Anterior cingulate cortex (tissue), 58 donors: ENCODE results near the gene MRPS25.

ENCODE experiments used
- DNase-seq, 58 donors: peaks; one replicate each; lab custom pipeline; 2025; lab: John Stamatoyannopoulos, UW

Gene MRPS25

GRCh38 chr3:15086263-15086662 is 21.1 kb upstream of the MRPS25 start:
- no peak for DNase-seq

GRCh38 chr3:15083252-15083651 is 18.1 kb upstream of the MRPS25 start:
- no peak for DNase-seq

- DNase-seq: no peak
These were observed 17.0 kb upstream of the MRPS25 start for GRCh38 chr3:15081960-15082664.

- no peak for DNase-seq
These were observed 14.0 kb upstream of the MRPS25 start for GRCh38 chr3:15079091-15079490.

DNA sequence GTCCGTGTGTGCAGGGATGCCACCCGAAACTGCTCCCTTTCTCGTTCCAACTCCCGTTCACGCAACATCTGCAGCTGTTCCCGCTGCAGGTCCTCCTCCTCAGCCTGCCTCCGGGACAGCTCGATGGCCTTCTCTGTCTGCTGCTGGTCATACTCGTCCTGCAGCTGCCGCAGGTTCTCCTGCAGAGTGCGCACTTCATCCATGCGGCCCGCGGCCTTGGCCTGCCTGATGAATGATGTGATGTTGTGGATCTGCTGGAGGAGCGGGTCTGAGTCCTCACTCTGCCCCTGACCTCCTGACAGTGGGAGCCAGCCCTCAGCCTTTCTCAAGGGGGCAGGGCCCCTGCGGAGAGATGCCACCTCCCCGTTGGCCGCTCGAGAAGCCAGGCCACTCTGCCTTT is 9.4 kb upstream of the MRPS25 start:
- DNase-seq: no peak

DNA sequence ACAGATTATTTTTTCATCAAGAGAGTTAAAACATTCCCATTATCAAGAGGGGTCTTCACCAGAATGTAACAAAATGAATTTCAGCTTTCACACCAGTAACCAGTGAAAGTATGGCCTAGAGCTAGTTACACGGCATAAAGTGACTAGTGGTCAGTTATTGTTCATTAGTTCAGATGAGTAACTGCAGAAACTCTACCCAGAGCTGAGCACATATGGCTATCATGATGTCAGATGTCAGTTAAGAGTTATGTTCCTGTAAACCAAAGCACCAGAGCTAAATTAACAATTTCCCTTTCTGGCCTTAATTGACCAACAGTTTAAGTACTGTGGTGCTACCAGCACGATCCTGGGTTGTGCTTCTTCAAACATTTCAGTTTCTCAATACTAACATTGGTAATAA is 6.6 kb upstream of the MRPS25 start:
- DNase-seq: no peak

DNA sequence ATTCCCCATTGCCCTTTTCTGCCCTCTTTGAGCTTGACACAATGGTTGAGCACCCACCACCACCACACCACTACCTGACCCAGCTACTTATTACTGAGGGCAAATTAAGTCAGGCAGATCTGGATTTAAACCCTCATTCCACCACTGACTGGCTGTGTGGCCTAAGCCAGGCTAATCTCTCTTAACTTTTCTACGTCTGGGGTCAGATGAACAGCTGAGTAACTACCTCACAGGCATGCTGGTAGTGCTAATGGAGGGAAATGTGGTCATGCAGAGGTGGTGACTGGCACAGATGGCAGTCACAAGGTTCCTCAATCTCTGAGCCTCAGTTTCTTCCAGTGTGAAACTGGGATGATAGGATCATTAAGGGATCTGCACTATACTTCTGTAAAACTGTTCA is 4.3 kb upstream of the MRPS25 start:
- no peak for DNase-seq

DNA sequence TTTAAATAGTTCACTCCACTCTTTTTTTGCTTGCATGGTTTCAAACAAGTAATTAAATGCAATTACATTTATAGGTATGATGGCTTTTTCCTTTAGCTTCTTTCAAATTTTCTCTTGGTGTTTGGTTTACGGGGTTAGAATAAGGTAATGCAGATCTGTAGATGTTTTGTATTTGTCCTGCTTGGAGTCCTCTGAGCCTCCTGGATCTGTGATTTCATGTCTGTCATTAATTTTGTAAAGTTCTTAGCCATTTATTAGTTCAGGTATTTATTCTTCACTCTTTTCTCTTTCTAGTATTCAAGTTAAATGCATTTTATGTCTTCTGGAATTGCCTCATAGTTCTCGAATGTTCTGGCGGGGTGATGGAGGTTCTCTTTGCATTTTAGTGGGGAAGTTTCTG is 1.4 kb upstream of the MRPS25 start:
- no peak for DNase-seq

GRCh38 chr3:15065550-15066007 is 464 bp upstream of the MRPS25 start:
- no peak for DNase-seq

DNA sequence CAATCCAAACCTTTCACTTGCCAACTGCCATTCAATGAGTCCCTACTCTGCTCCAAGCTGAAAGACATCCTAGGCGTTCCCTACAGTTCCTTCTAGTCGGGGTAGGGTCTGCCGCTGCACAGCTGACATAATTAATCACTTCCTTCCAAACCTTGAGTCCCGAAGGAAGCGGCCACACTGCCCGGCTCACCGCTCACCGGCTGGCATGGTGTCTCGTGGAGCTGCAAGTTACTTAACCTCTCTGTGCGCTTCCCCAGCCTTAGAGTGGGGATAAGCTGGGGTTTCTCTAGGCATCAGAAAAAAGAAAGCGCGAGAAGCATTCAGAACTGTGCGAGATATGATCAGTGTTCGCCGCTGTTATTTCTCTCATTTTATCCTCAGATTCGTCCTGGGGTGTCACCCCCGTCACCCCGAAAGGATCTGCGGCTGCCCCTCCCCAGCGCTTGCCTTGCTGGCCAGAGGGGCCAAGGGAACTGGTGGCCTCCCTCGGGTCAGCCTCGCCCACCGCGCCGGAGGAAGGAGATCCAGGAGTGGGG is 748 bp downstream of the MRPS25 start:
- DNase-seq: peak in 4 of 58 donors; percentile 5 to 24 (median 20)

DNA sequence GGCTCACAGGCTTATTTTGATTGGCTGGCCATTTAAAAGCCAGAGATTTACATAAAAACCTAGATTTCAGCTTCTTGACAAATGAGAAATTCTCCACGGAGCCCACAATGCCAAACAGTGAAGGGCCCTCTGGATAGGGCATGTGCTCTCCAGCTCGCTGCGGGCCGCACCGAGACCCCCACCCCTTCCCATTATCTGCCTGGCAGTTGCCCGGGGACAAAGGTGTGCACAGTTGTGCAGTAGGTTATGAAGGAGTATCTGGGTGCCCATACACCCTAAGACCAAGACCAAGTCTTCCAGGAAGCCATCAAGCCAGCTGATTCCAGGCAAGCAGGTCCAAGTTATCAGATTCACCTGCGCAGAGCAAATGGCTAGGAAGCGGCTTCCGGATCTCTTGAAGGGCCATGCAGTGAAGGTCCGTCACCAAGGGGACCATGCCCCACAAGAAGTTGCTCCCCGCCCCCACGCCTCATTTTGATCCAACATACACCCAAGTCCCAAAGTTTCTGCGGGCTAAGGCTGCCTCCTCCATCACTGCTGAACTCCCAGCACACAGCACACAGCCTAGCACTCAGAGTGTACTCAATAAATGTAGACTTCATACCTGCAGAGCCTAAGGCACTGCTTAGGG is 1.3 kb downstream of the MRPS25 start:
- DNase-seq: no peak

DNA sequence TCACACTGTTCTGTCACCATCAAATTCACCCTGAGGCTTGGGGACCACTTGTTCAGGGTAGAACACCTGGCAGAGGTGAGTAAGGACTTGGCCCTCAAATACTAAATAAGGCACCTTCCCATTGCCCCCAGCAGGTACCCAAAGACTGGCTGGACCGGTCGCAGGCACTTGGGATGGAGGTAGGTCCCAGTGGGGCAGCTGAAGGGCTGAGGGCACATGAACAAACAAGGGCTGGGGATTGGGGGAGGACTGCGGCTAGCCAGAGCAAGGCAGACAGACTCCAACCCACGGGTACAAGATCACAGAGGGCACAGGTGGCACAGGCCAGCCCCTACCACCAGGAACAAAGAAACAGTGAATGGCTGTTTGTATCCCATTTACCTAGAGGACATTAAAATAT is 1.9 kb downstream of the MRPS25 start:
- no peak for DNase-seq

DNA sequence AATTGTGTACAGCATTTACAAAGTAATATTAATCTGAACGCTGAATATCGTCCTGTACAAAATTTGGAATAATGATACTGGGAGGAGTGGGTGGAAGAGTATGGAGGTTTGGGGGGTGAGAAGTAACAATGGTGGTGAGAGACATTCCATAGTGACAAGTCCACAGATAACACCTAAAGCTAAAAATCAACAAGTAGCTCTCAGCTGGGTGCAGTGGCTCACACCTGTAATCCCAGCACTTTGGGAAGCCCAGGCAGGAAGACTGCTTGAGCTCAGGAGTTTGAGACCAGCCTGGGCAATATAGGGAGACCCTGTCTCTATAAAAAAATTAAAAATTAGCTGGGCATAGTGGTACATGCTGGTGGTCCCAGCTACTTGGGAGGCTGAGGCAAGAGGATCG is 5.1 kb downstream of the MRPS25 start:
- DNase-seq: no peak

DNA sequence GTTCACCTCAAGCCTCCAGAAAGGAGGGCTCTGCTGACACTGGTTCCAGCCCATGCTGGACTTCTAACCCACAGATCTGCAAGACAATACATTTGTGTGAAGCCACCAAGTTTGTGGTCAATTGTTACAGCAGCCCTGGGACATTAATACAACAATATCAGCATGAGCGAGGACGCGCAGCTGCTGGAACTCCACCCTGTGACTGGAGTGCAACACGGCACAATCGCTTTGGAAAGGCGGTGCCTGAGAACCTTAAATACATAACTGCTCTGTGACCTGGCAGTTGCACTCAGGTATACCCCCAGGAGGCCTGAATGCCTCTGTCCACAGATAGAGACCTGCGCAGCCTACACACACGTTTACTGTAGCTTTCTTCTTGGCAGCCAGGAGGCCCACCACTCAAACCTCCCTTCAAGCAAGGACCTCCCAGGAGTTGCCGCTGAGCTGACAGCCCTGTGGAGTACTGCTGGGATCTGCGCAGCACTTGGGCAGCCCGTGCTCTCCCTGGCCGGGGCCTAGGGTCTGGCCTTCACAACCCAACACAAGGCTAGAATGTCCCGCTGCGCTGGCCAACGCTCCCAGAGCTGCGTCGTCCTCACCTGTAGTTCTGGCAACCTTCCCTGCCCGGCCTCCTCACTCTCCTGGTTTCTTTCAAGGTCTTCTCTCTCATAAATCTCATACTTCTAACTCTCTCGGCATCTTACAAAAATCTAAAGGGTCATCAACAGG is 8.3 kb downstream of the MRPS25 start:
- no peak for DNase-seq

DNA sequence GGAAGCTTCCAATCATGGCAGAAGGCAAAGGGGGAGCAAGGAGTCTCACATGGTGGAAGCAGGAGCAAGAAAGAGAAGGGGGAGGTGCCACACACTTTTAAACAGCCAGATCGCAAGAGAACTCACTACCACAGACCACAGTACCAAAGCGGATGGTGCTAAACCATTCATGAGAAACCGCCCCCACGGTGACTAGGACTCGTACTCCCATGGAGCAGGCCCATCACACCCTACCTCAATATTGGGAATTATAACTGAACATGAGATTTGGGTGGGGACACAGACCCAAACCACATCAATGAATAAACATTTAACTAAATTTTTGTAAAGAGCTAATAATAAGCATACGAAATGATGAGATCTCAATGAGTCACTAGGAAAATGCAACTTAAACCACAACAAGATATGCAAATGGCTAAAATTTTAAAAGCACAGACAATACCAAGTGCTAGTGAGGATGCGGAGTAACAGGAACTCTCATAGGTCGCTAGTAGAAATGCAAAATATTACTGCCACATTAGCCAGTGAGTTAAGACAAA is 10.0 kb downstream of the MRPS25 start:
- DNase-seq: no peak

GRCh38 chr3:15053541-15053940 is 11.6 kb downstream of the MRPS25 start:
- DNase-seq: no peak

DNA sequence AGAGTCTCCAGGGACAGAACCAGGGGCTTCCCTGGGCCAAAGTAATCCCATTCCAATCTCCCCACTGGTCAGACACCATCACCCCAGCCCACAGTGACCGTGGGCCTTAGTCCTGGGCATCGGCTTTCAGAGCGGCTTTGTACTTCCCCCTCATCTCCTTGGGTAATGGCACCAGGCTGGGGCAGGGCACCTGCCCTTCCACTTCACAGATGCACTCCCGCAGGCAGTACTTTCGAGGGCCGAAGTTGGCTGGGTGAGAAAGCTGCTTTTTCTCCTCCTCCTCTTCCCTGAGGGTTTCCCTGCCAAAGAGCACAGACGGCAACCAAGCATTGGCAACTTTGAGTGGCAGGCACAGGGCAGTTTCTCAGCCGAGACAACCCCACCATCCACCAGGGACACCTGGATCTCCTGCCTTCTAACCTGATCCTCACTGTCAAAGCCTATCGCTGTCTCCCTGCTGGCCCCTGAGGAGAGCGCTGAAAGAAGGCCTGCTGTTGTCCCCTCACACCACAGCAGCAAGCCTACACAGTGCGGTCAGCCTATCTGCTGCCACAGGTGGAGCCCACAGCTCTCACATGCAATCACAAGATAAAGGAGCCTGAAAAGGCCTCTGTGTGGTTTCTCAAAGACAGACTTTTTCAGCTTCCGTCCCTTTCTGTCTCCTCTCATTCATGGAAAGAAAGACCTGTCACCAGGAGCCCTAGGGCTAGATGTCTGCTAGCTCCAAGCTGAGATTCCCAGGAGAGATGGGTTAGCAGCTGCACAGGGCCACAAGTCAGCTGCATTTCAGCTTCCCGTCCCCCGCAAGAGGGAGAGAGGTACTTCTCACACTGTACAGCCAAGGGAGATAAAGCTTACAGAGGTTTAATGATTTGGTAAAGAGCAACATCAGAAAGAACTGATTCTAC is 12.5 kb downstream of the MRPS25 start:
- DNase-seq: no peak

- peak in 4 of 58 donors; percentile 7 to 18 (median 9) for DNase-seq
These were observed 13.6 kb downstream of the MRPS25 start for GRCh38 chr3:15051531-15051930.

DNA sequence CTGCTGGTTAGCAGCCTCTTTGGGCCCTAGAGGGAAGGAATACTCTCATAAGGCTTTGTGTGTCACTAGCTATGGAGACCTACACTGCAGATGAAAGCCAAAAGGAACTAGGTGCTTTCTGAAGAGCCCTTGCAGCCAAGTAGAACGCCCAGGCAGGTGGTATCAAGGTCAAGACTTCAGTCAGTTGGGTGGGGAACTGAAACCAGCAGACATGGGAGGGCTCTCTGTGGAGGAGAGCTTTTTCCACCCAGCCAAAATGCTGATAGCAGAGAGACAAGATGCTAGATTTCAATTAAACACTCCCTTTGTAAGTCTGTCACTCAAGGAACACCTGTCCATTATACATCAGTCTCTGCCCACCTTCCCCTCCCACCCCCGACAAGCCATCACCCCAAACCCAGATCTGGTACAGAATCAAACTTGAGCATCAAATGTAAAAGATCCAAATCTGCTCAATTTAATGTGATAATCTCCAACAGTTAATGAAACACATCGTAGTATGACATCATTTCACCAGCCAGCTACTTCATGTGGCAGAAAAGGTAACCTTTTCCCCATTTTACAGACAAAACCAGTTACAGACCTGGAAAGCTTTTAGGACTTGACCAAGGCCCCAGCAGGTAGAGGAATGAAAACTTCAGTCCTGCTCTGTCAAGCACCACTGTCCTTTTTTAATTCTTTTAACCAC is 14.6 kb downstream of the MRPS25 start:
- DNase-seq: no peak
